ENCODE results near the gene HSPBP1.

- TF ChIP-seq, protein P1, sequence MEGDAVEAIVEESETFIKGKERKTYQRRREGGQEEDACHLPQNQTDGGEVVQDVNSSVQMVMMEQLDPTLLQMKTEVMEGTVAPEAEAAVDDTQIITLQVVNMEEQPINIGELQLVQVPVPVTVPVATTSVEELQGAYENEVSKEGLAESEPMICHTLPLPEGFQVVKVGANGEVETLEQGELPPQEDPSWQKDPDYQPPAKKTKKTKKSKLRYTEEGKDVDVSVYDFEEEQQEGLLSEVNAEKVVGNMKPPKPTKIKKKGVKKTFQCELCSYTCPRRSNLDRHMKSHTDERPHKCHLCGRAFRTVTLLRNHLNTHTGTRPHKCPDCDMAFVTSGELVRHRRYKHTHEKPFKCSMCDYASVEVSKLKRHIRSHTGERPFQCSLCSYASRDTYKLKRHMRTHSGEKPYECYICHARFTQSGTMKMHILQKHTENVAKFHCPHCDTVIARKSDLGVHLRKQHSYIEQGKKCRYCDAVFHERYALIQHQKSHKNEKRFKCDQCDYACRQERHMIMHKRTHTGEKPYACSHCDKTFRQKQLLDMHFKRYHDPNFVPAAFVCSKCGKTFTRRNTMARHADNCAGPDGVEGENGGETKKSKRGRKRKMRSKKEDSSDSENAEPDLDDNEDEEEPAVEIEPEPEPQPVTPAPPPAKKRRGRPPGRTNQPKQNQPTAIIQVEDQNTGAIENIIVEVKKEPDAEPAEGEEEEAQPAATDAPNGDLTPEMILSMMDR (IDR thresholded peaks at IDR 0.05): no peak
- no peak for TF ChIP-seq POLR2A (IDR thresholded peaks at IDR 0.05)
Observed at GRCh38 chr19:55305491-55305890, 25.6 kb upstream of the HSPBP1 start.
